HG03135 (cell line): ENCODE data around the gene ARL11.
"Not testable (repeated sequence)": the region's sequence is repeated elsewhere in the genome, so short reads cannot be mapped to it uniquely, and the experiment has no call there.

Experiments
- ATAC-seq: cut with Tn5 transposase; IDR thresholded peaks from one replicate; pipeline ENCODE4 v1.9.1; 2021; ENCODE audit warnings: mild to moderate bottlenecking, moderate library complexity; ENCODE audit not compliant: unreplicated experiment

The ARL11 gene

GRCh38 chr13:49627831-49628652 lies at the start of gene ARL11:
Gene ARL11 (plus strand): TSS chr13:49628507. CDS start chr13:49630448, 1,941 bp downstream.
- peak; percentile 88 for ATAC-seq

GRCh38 chr13:49579501-49579900 lies 48.8 kb upstream of the ARL11 start:
- no peak for ATAC-seq

- ATAC-seq: no peak
Measured at GRCh38 chr13:49580980-49581680, 47.2 kb upstream of the ARL11 start.

- peak; percentile 18 for ATAC-seq
Measured at GRCh38 chr13:49584771-49585182, 43.5 kb upstream of the ARL11 start.

GRCh38 chr13:49585220-49586157 lies 42.8 kb upstream of the ARL11 start, which contains the start of gene RCBTB1:
Gene RCBTB1 (minus strand): TSS chr13:49585558. CDS start chr13:49567279, 18,279 bp downstream.
- ATAC-seq: peak; percentile 90

GRCh38 chr13:49586717-49587116 lies 41.6 kb upstream of the ARL11 start:
- ATAC-seq: no peak

GRCh38 chr13:49587311-49587847 lies 40.9 kb upstream of the ARL11 start:
- ATAC-seq: no peak

GRCh38 chr13:49590714-49591113 lies 37.6 kb upstream of the ARL11 start:
- ATAC-seq: not testable (repeated sequence)

- ATAC-seq: not testable (repeated sequence)
Measured at GRCh38 chr13:49593876-49594275, 34.4 kb upstream of the ARL11 start.

- no peak for ATAC-seq
Measured at GRCh38 chr13:49594576-49594975, 33.7 kb upstream of the ARL11 start.

GRCh38 chr13:49596221-49596620 lies 32.1 kb upstream of the ARL11 start:
- no peak for ATAC-seq

- ATAC-seq: no peak
Measured at GRCh38 chr13:49597043-49597641, 31.2 kb upstream of the ARL11 start.

GRCh38 chr13:49602005-49602404 lies 26.3 kb upstream of the ARL11 start:
- no peak for ATAC-seq

- not testable (repeated sequence) for ATAC-seq
Measured at GRCh38 chr13:49602615-49603014, 25.7 kb upstream of the ARL11 start.

- no peak for ATAC-seq
Measured at GRCh38 chr13:49604570-49604969, 23.7 kb upstream of the ARL11 start.

- ATAC-seq: peak; percentile 93
Measured at GRCh38 chr13:49606747-49607648, 21.3 kb upstream of the ARL11 start.

- no peak for ATAC-seq
Measured at GRCh38 chr13:49607761-49608160, 20.5 kb upstream of the ARL11 start.

GRCh38 chr13:49608651-49609331 lies 19.5 kb upstream of the ARL11 start:
- no peak for ATAC-seq

- no peak for ATAC-seq
Measured at GRCh38 chr13:49610176-49610575, 18.1 kb upstream of the ARL11 start.
